WTC11 (cell line): Measurements from ENCODE around the gene ATP13A2. TPM values are rescaled to one million over a fixed set of nuclear protein-coding genes. Genes with fewer than 3 reads are reported as not detected.

Experiments used
- ATAC-seq: fragments of 200-7000 bp; cut with Tn5 transposase; 2 replicates; pipeline ENCODE4 v1.10.0; 2021; ENCODE audit warnings: mild to moderate bottlenecking, moderate library complexity
- CTCF ChIA-PET: fragments of 300-600 bp; sonication (Branson Sonifier 250); formaldehyde crosslinking; loops from one replicate; lab custom pipeline; 2021; ENCODE audit warnings: antibody characterized with exemption; lab: Charles Lee
- POLR2A ChIA-PET: fragments of 350-600 bp; sonication (Branson Sonifier 250); formaldehyde crosslinking; loops from one replicate; lab custom pipeline; 2021; ENCODE audit warnings: antibody characterized with exemption; lab: Charles Lee
- DNase-seq: peaks from one replicate; pipeline ENCODE4 v3.0.0; 2021; ENCODE audit warnings: low spot score
- H3K27ac Mint-ChIP-seq: 2 replicates; pipeline ENCODE4 v1.8.0; 2021; ENCODE audit warnings: mixed read lengths
- H3K27me3 Mint-ChIP-seq: 2 replicates; pipeline ENCODE4 v1.8.0; 2021; ENCODE audit warnings: low read depth, mild to moderate bottlenecking, moderate library complexity, mixed read lengths
- H3K36me3 Mint-ChIP-seq: 2 replicates; pipeline ENCODE4 v1.8.0; 2021; ENCODE audit warnings: mixed read lengths
- H3K4me1 Mint-ChIP-seq: 2 replicates; pipeline ENCODE4 v1.8.0; 2022; ENCODE audit warnings: mixed read lengths
- H3K4me3 Mint-ChIP-seq: 2 replicates; pipeline ENCODE4 v1.8.0; 2021; ENCODE audit warnings: mild to moderate bottlenecking, moderate library complexity, mixed read lengths
- H3K9me3 Mint-ChIP-seq: 2 replicates; pipeline ENCODE4 v1.8.0; 2021; ENCODE audit warnings: mixed read lengths
- E2F1 ChIP-seq: sonication (generic); formaldehyde crosslinking; IDR thresholded peaks from 2 replicates; pipeline ENCODE4 v1.8.0; 2022; ENCODE audit warnings: mild to moderate bottlenecking, missing genetic modification reagents
- TCF7 ChIP-seq: sonication (generic); formaldehyde crosslinking; IDR thresholded peaks from 2 replicates; pipeline ENCODE4 v1.8.0; 2022; ENCODE audit warnings: mild to moderate bottlenecking, low read depth, missing genetic modification reagents, moderate library complexity
- ZBTB43 ChIP-seq: sonication (generic); formaldehyde crosslinking; IDR thresholded peaks from 2 replicates; pipeline ENCODE4 v1.8.1; 2023; ENCODE audit warnings: mild to moderate bottlenecking, missing genetic modification reagents
- ZNF263 ChIP-seq: sonication (generic); formaldehyde crosslinking; IDR thresholded peaks from 2 replicates; pipeline ENCODE4 v1.8.1; 2022; ENCODE audit warnings: low read depth, mild to moderate bottlenecking, moderate library complexity, missing genetic modification reagents
- ZNF416 ChIP-seq: fragments of 250-450 bp; sonication (Bioruptor Pico); IDR thresholded peaks from 2 replicates; pipeline ENCODE4 v1.9.0; 2021; ENCODE audit warnings: mild to moderate bottlenecking, inconsistent platforms
- ZNF512 ChIP-seq: sonication (generic); formaldehyde crosslinking; IDR thresholded peaks from 2 replicates; pipeline ENCODE4 v1.8.1; 2022; ENCODE audit warnings: missing genetic modification reagents, borderline replicate concordance
- ZNF532 ChIP-seq: fragments of 250-450 bp; sonication (Bioruptor Pico); IDR thresholded peaks from 2 replicates; pipeline ENCODE4 v1.9.0; 2021; ENCODE audit warnings: mild to moderate bottlenecking, borderline replicate concordance
- total RNA-seq: library from RNA; stranded (reverse); gene quantifications from 3 replicates; pipeline ENCODE4 v1.2.3, GENCODE V29; 2021
- TF ChIP-seq, protein P1 (sequence below): fragments of 200-600 bp; IDR thresholded peaks from 2 replicates; pipeline ENCODE4 v1.8.0; 2022; ENCODE audit warnings: antibody characterized with exemption

ATP13A2 gene
- total RNA-seq, 1 experiment from 2014 or later: 95.9 TPM

- no peak overlapping the region for H3K4me3 Mint-ChIP-seq
- no peaks in the 10 kb centered on the region for H3K4me1 Mint-ChIP-seq
- H3K27me3 Mint-ChIP-seq: no peaks in the 10 kb centered on the region
- ChIA-PET POLR2A (no interaction called here), CTCF (interaction anchor here (0.6 to 1.4 kb wide), 2 partner anchors 41 to 367 kb away, joined by 4 to 5 read pairs; no protein-coding TSS in a partner anchor)
- no peak for DNase-seq
- ATAC-seq: no peak
- no peaks in the 10 kb centered on the region for H3K9me3 Mint-ChIP-seq
- no peak for TF ChIP-seq ZNF263 (CRISPR knock-in tag)
- no peak for TF ChIP-seq ZNF512 (CRISPR knock-in tag)
- H3K27ac Mint-ChIP-seq: no peak overlapping the region
- no peaks in the 10 kb centered on the region for H3K36me3 Mint-ChIP-seq
Observed at GRCh38 chr1:16992675-16993074, 19.1 kb downstream of the ATP13A2 start.

- no peak for ATAC-seq
- no peak for DNase-seq
- H3K9me3 Mint-ChIP-seq: no peaks in the 10 kb centered on the region
- no peaks in the 10 kb centered on the region for H3K4me1 Mint-ChIP-seq
- no peaks in the 10 kb centered on the region for H3K36me3 Mint-ChIP-seq
- CTCF ChIA-PET: interaction anchor here (0.6 to 1.4 kb wide), 2 partner anchors 40 to 367 kb away, joined by 4 to 5 read pairs; no protein-coding TSS in a partner anchor
- POLR2A ChIA-PET: no interaction called here
- H3K27ac Mint-ChIP-seq: no peak overlapping the region
- TF ChIP-seq ZBTB43 (CRISPR knock-in tag): no peak
- no peak for TF ChIP-seq TCF7 (CRISPR knock-in tag)
- no peak overlapping the region for H3K4me3 Mint-ChIP-seq
- H3K27me3 Mint-ChIP-seq: no peaks in the 10 kb centered on the region
Observed at GRCh38 chr1:16992102-16992501, 19.6 kb downstream of the ATP13A2 start.

- no peak overlapping the region for H3K27ac Mint-ChIP-seq
- ChIA-PET POLR2A (no interaction called here), CTCF (interaction anchor here (1.5 kb wide), 1 partner anchor 13 kb away, joined by 6 read pairs; no protein-coding TSS in a partner anchor)
- no peak for TF ChIP-seq ZNF532 (CRISPR knock-in tag)
- TF ChIP-seq, protein P1, sequence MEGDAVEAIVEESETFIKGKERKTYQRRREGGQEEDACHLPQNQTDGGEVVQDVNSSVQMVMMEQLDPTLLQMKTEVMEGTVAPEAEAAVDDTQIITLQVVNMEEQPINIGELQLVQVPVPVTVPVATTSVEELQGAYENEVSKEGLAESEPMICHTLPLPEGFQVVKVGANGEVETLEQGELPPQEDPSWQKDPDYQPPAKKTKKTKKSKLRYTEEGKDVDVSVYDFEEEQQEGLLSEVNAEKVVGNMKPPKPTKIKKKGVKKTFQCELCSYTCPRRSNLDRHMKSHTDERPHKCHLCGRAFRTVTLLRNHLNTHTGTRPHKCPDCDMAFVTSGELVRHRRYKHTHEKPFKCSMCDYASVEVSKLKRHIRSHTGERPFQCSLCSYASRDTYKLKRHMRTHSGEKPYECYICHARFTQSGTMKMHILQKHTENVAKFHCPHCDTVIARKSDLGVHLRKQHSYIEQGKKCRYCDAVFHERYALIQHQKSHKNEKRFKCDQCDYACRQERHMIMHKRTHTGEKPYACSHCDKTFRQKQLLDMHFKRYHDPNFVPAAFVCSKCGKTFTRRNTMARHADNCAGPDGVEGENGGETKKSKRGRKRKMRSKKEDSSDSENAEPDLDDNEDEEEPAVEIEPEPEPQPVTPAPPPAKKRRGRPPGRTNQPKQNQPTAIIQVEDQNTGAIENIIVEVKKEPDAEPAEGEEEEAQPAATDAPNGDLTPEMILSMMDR: no peak
- no peak for TF ChIP-seq ZNF416 (CRISPR knock-in tag)
- TF ChIP-seq E2F1 (CRISPR knock-in tag): no peak
- no peaks in the 10 kb centered on the region for H3K9me3 Mint-ChIP-seq
- H3K36me3 Mint-ChIP-seq: no peaks in the 10 kb centered on the region
- H3K4me3 Mint-ChIP-seq: no peak overlapping the region
- H3K4me1 Mint-ChIP-seq: no peaks in the 10 kb centered on the region
- no peak for ATAC-seq
- DNase-seq: no peak
- H3K27me3 Mint-ChIP-seq: no peaks in the 10 kb centered on the region
Observed at GRCh38 chr1:16991571-16991970, 20.2 kb downstream of the ATP13A2 start.
